Activated CD4-positive, CD25-positive, alpha-beta regulatory T cell treated with anti-CD3 and anti-CD28 coated beads, Interleukin-2, amount 50 U/mL, for 24 hours (primary cell): Measurements from ENCODE around the gene CCDC85C.
"Not testable (repeated sequence)": the region's sequence is repeated elsewhere in the genome, so short reads cannot be mapped to it uniquely, and the experiment has no call there.

ENCODE experiments used
- ATAC-seq, 2 donors: fragments of 150-1000 bp; cut with Tn5 transposase; one replicate each; pipeline ENCODE4 v1.10.0; 2021; ENCODE audit warnings: mild to moderate bottlenecking in 1 of 2, moderate library complexity in 1 of 2

CCDC85C gene

GRCh38 chr14:99603471-99604277 is at the start of gene CCDC85C:
CCDC85C (minus strand) TSS chr14:99604207; CDS start chr14:99603959, 248 bp downstream.
- no peak for ATAC-seq

GRCh38 chr14:99651953-99652746 is 48.1 kb upstream of the CCDC85C start:
- ATAC-seq, result no peak

- ATAC-seq, result no peak
Measured at GRCh38 chr14:99650189-99650588, 46.2 kb upstream of the CCDC85C start.

- no peak for ATAC-seq
Measured at GRCh38 chr14:99649643-99650042, 45.6 kb upstream of the CCDC85C start.

GRCh38 chr14:99649219-99649618 is 45.2 kb upstream of the CCDC85C start:
- ATAC-seq, result no peak

- ATAC-seq, result no peak
Measured at GRCh38 chr14:99648027-99648784, 44.2 kb upstream of the CCDC85C start.

GRCh38 chr14:99647411-99647810 is 43.4 kb upstream of the CCDC85C start:
- no peak for ATAC-seq

- ATAC-seq, result no peak
Measured at GRCh38 chr14:99645545-99646505, 41.8 kb upstream of the CCDC85C start.

- ATAC-seq, result no peak
Measured at GRCh38 chr14:99644723-99645544, 40.9 kb upstream of the CCDC85C start, which contains the start of gene HHIPL1. HHIPL1 (plus strand) TSS chr14:99645129; CDS start chr14:99645208, 79 bp downstream.

GRCh38 chr14:99644035-99644587 is 40.1 kb upstream of the CCDC85C start:
- ATAC-seq, result no peak

- no peak for ATAC-seq
Measured at GRCh38 chr14:99643343-99643742, 39.3 kb upstream of the CCDC85C start.

GRCh38 chr14:99642771-99643170 is 38.8 kb upstream of the CCDC85C start:
- ATAC-seq, result not testable (repeated sequence)

GRCh38 chr14:99637624-99638023 is 33.6 kb upstream of the CCDC85C start:
- no peak for ATAC-seq

- no peak for ATAC-seq
Measured at GRCh38 chr14:99636487-99636886, 32.5 kb upstream of the CCDC85C start.

GRCh38 chr14:99635116-99635515 is 31.1 kb upstream of the CCDC85C start:
- ATAC-seq, result no peak

- no peak for ATAC-seq
Measured at GRCh38 chr14:99634443-99634842, 30.4 kb upstream of the CCDC85C start.

- no peak for ATAC-seq
Measured at GRCh38 chr14:99633918-99634317, 29.9 kb upstream of the CCDC85C start.

GRCh38 chr14:99633141-99633540 is 29.1 kb upstream of the CCDC85C start:
- ATAC-seq, result no peak

- no peak for ATAC-seq
Measured at GRCh38 chr14:99632410-99633035, 28.5 kb upstream of the CCDC85C start.

- no peak for ATAC-seq
Measured at GRCh38 chr14:99630202-99630601, 26.2 kb upstream of the CCDC85C start.
